ENCODE measurements around the gene PLCL1.

PLCL1 gene

DNA sequence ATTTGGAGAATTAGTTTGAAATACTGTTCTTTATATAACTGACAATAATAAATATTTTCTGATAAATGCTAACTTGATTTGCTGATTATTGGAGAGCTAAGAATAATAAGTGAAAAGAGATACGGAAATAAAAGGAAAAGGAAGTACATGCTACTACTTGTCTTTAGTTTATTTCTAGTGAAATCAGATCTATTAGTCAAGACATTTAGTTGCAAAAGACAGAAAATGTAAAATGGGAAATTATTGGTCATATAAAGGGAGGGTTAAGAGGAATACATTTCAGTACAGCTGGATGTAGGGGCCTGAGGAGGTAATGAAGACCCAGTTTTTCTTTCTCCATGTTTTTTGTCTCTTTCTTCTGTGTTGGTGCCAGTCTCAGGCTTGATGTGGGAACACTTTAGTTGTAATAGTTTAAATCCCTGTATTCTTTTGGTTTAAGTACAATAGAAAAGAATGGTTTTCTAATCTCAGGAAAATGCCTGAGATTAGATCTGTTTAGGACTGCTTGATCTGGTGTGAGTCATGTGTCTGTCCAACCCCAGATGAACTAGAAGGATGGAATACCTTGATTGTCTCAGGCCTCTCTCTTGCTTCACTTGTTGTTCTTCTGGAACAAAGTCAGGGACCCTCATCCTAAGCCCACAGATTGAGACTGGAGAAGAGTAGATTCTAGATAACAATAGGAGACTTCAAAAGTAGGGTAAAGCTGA, 58.0 kb downstream of the PLCL1 start:
- H3K36me3 Mint-ChIP-seq = no peaks in the 10 kb centered on the region
- no peaks in the 10 kb centered on the region for H3K4me1 Mint-ChIP-seq
- no peak overlapping the region for H3K27ac Mint-ChIP-seq
- H3K4me3 Mint-ChIP-seq = no peak overlapping the region
- no peak for DNase-seq (ENCODE audit: low spot score in 2 of 2)
- no peak for ATAC-seq
- H3K9me3 Mint-ChIP-seq = no peaks in the 10 kb centered on the region

DNA sequence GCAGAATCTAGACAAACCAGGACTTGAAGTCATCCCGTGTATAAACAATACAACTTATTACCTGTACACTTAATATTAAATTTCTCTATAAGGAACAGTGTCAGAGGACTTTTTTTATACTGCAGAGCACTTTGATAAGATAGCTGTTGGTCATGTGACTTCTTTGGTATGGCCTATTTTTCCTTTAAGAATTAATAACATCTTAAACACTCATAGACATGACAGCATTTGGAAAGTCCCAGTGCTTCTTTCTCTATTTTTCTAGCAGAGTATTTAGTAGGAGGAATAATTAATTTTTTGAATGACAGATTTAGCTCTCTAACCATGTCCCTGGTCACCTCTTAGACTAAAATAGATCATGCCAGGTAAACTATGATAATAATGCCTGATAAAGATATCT, 59.4 kb downstream of the PLCL1 start:
- no peak for ATAC-seq
- Mint-ChIP-seq H3K9me3 (no peaks in the 10 kb centered on the region), H3K4me1 (no peaks in the 10 kb centered on the region), H3K36me3 (no peaks in the 10 kb centered on the region), H3K27ac (no peak overlapping the region), H3K4me3 (no peak overlapping the region)
- DNase-seq (ENCODE audit: low spot score in 2 of 2) = no peak

DNA sequence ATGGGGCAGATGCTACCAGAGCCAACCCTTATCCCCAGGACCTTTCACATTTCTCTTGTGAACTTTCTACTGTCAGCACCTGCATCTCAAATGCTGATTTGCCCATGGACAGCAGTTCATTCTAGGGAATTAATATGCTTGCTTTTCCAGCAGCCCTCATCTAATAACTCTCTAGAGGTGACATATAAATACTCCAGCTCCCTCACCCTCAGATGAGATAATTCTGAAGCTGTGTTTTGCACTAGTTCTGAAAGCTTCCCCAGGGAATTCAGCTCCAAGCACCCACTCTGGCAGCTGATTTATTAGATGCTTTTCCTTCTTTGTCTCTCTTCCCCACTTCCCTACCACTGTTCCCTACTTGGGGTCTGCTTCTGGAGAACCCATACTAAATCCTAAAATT, 62.1 kb downstream of the PLCL1 start:
- Mint-ChIP-seq H3K27ac (no peak overlapping the region), H3K9me3 (no peaks in the 10 kb centered on the region), H3K4me3 (no peak overlapping the region), H3K36me3 (no peaks in the 10 kb centered on the region), H3K4me1 (peaks cover 5% of the 10 kb centered on the region)
- ATAC-seq = no peak
- no peak for DNase-seq (ENCODE audit: low spot score in 2 of 2)

DNA sequence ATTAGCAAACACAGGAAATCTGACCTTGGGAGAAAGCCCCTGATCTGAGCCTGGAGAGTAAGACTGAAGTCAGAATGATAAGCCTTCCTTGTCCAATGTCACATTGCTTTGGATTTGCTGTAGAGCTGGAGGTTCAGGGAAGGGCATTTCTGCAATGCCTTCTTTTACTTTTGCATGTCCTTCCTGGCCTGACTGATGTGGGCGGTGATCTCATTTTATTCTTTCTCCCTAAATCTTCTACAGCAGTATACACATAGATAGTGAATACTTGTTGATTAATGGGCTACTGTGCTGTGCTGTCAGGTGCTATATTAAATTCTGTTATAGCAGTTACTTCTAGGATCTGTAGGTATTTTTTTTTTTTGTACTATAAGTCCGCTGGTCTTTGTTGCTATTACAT, 62.6 kb downstream of the PLCL1 start:
- Mint-ChIP-seq H3K36me3 (no peaks in the 10 kb centered on the region), H3K4me3 (no peak overlapping the region), H3K4me1 (peaks cover 11% of the 10 kb centered on the region), H3K27ac (no peak overlapping the region), H3K9me3 (no peaks in the 10 kb centered on the region)
- DNase-seq (ENCODE audit: low spot score in 2 of 2) = no peak
- ATAC-seq = no peak

DNA sequence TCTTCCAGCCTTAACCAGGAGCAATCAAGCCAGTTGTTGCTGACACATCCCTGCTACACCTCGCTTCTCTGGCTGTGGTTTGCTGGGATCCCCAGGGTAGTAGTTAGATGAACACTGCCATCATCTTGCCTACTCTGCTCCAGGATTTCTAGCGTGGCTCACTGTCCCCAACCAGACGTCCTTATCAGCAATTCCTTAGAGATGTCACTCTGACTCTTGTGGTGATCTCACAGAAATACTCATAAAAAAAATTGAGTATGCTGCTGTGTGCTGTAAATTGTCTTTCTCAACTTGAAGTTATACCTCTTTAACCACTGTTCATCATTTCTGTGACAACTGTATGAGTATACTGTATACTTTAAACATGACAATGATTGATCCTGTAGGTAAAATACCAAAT, 63.2 kb downstream of the PLCL1 start:
- ATAC-seq = peak; percentile 42
- peaks cover 16% of the 10 kb centered on the region for H3K4me1 Mint-ChIP-seq

DNA sequence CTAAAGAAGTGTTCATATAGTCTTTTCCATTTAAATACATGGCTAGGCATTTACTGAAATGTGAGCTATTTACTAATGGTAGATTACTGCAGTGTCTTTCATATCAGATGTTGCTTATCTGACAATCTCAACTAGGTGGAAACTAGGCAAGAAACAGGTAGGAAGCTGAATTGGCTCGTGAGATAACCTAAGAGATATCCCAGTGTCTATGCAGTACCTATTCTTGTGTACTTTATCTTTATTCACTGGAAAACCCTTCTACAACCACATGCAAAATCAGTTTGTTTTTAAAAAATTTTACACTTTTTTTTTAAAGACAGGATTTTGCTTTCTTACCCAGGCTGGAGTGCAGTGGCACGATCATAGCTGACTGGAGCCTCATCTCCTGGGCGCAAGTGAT, 63.8 kb downstream of the PLCL1 start:
- no peak overlapping the region for H3K4me3 Mint-ChIP-seq
- H3K4me1 Mint-ChIP-seq = peaks cover 16% of the 10 kb centered on the region
- ATAC-seq (no peak), DNase-seq (ENCODE audit: low spot score in 2 of 2) (no peak)
- no peaks in the 10 kb centered on the region for H3K36me3 Mint-ChIP-seq
- no peaks in the 10 kb centered on the region for H3K9me3 Mint-ChIP-seq
- no peak overlapping the region for H3K27ac Mint-ChIP-seq

More for the DNA sequence above, 63.2 kb downstream of the PLCL1 start:
- H3K27ac Mint-ChIP-seq = no peak overlapping the region
- DNase-seq (ENCODE audit: low spot score in 2 of 2) = no peak
- no peaks in the 10 kb centered on the region for H3K9me3 Mint-ChIP-seq
- no peaks in the 10 kb centered on the region for H3K36me3 Mint-ChIP-seq
- H3K4me3 Mint-ChIP-seq = no peak overlapping the region

DNA sequence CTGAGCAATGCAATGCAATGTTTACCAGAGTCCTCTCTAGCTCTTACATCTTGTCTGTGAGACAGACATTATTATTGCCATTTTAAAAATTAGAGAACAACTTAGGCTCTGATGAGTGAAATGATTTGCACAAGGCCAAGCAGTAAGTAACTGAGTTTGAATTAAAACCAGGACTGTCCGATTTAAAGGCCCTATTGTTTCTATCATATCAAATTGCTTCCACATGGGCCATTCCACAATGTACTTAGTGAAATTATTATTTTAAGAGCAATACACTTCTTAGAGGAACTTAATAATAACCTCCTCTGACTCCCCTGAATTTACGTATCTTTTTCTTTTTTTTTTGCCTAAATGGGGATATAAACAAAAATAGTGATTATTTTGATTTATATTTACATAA, 64.6 kb downstream of the PLCL1 start:
- H3K27ac Mint-ChIP-seq = peak overlapping the region; percentile 70
- H3K4me1 Mint-ChIP-seq = peaks cover 16% of the 10 kb centered on the region
- no peak for ATAC-seq
- no peak for DNase-seq (ENCODE audit: low spot score in 2 of 2)
- no peaks in the 10 kb centered on the region for H3K36me3 Mint-ChIP-seq
- H3K4me3 Mint-ChIP-seq = peak overlapping the region; percentile 31
- no peaks in the 10 kb centered on the region for H3K9me3 Mint-ChIP-seq

DNA sequence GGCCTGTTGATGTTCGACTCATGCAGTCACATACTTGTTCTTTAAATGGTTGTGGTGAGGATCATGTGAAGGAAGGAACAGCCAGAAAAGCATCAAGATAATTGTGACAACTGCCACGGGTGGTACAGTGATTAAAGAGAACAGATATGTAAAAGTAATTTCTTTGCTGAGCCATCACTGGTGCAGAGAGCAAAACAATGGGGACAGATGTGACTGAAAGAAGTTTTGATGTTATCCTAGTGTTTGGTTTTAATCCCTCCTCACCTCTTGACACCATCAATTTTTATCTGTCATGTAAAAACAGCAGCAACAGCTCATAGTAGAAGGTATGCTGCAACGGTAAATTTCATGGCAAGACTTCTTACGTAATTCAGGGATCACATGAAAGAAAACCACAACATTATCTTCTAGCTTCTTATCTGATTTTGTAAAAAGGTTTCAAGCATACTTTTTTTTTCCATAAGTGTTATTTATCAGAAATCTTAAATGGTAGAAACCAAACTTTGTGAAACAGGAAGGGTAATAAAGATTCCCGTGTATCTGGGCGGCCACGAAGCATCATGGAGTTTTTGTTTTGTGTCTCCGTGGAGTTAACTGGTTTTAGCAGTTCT, 65.2 kb downstream of the PLCL1 start:
- DNase-seq (ENCODE audit: low spot score in 2 of 2) (no peak), ATAC-seq (peak; percentile 19)
- Mint-ChIP-seq H3K27ac (peak overlapping the region; percentile 70), H3K9me3 (no peaks in the 10 kb centered on the region), H3K36me3 (no peaks in the 10 kb centered on the region), H3K4me1 (peaks cover 16% of the 10 kb centered on the region), H3K4me3 (peak overlapping the region; percentile 31)

DNA sequence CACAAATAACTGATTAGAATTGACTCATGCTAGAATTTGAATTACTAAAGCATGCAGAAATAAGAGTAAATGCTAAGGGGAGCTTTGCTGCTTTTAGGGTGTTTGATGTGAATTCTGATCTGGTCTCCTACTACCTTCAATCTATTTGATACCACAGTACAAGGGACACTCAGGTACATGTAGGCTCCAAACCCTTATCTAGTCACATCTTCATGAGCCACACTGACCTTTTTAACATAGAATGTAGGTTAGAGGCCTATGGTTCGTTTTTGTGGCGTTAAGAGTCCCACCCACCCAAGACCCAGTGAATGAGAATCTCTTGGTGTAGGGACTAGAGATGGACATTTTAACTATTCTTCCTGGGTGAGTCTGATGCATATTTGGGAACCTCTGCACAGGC, 65.7 kb downstream of the PLCL1 start:
- peak overlapping the region; percentile 70 for H3K27ac Mint-ChIP-seq
- ATAC-seq = no peak
- no peaks in the 10 kb centered on the region for H3K9me3 Mint-ChIP-seq
- peak overlapping the region; percentile 31 for H3K4me3 Mint-ChIP-seq
- H3K36me3 Mint-ChIP-seq = no peaks in the 10 kb centered on the region
- peaks cover 16% of the 10 kb centered on the region for H3K4me1 Mint-ChIP-seq
- no peak for DNase-seq (ENCODE audit: low spot score in 2 of 2)

DNA sequence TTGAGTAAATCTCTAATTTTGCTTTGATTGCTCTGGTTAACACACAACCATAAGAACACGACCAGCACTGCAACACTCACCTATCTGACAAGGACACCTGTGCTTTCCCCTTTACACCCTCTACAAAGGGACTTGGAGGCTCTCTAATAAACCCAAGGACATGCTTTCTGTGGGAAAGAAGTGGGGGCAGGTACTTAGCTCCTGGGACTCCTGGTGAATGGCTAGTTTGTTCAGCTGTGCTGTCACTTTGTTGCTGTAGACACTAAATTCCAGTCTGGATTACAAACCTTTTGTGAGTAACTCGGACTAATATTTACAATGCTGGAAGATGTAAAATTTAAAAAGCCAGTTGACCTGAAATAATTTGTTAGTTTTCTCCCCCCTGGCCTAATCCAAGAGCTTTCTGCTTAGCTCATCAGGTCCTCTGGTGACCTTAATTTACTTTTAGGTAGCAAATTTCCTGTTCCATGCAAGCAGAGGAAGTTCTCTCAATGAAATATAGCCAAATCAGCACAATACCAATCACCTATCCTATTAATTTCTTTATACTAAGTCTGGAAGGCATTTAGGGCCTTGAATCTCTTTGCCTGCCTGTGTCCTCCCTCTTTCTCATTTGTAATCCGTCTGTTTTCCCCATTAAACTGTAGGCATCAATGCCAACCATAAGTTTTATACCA, 67.5 kb downstream of the PLCL1 start:
- Mint-ChIP-seq H3K36me3 (no peaks in the 10 kb centered on the region), H3K4me1 (peaks cover 16% of the 10 kb centered on the region), H3K9me3 (no peaks in the 10 kb centered on the region), H3K4me3 (no peak overlapping the region), H3K27ac (no peak overlapping the region)
- DNase-seq (ENCODE audit: low spot score in 2 of 2) (no peak), ATAC-seq (no peak)

DNA sequence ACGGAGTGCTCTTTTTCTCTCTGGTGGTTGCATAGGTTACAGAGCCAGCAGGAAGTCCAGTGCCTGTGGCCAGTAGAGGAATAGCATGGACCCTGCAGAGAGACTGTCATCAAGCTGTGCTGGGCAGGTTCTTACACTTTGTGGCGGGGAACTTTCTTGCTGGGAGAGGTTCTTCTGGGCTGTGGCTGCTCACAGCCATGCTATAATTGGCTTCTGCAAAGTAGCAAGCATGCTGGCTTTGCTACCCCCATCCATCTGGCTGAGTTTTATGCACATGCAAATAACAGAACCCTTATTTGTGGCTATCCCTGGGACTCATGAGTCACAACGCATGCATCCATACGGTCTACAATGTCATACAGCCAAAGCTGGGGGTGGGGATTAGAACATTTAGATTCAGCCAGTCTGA, 68.9 kb downstream of the PLCL1 start:
- Mint-ChIP-seq H3K4me3 (no peak overlapping the region), H3K36me3 (no peaks in the 10 kb centered on the region), H3K27ac (no peak overlapping the region), H3K4me1 (peaks cover 16% of the 10 kb centered on the region), H3K9me3 (no peaks in the 10 kb centered on the region)
- ATAC-seq (no peak), DNase-seq (ENCODE audit: low spot score in 2 of 2) (no peak)

DNA sequence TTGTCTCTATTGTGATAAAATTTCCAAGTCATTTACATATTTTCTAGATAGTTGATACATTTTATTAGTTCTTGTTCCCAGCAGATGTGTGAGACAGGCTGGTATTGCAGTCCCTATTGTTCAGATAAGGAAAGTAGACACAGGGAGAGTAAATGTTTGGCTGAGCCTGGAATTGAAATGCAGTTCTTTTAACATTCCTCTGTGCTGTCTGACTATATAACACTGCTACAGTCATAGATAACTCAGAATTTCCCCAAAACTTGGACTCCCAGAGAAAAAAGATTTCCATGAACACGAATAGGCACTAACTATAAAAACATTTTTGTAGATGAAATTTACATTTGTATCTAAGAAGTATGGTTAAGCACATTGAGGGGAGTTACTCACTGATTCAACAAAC, 71.4 kb downstream of the PLCL1 start:
- Mint-ChIP-seq H3K27ac (no peak overlapping the region), H3K36me3 (no peaks in the 10 kb centered on the region), H3K4me3 (no peak overlapping the region), H3K9me3 (no peaks in the 10 kb centered on the region), H3K4me1 (peaks cover 10% of the 10 kb centered on the region)
- DNase-seq (ENCODE audit: low spot score in 2 of 2) (no peak), ATAC-seq (no peak)

DNA sequence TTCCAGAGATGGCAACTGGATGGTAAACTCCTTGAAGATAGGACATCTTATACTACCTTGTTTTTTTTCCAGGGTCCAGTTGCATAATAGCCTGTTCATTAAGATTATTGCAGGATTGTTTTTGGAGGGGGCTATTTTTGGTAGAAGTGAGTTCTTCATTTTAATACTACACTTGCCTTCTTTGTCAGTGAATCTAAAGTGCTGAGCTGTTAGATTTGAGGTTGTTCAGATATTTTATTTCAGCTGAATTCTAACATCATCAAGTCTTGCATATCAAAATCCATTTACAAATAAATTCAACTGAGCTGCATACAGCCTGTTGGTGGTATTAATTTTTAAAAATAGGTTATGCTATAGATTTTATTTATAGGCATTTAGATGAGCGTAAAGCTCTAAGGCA, 72.1 kb downstream of the PLCL1 start:
- no peak overlapping the region for H3K27ac Mint-ChIP-seq
- no peaks in the 10 kb centered on the region for H3K9me3 Mint-ChIP-seq
- DNase-seq (ENCODE audit: low spot score in 2 of 2) (no peak), ATAC-seq (no peak)
- H3K4me1 Mint-ChIP-seq = peaks cover 10% of the 10 kb centered on the region
- no peaks in the 10 kb centered on the region for H3K36me3 Mint-ChIP-seq
- H3K4me3 Mint-ChIP-seq = no peak overlapping the region

DNA sequence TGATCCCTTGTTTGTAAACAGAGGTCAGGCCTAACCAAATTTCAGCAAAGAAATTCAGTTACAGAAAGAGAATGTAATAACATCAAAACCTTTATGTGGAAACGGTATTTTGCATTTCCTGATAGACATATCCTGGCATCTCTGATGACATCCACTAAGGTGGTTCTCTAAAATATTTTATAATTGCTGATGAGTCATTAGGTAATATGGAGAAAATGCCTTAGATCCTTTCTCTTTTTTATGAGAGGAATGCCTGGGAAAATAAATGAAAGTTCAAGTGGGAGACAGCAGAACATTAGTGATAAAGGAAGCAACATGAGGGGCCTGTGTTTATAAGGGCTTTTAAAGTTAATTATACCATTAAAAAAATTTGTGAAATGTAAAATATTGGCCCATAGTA, 72.6 kb downstream of the PLCL1 start:
- no peak for ATAC-seq
- Mint-ChIP-seq H3K36me3 (no peaks in the 10 kb centered on the region), H3K9me3 (no peaks in the 10 kb centered on the region), H3K4me1 (peaks cover 5% of the 10 kb centered on the region), H3K4me3 (no peak overlapping the region), H3K27ac (no peak overlapping the region)
- DNase-seq (ENCODE audit: low spot score in 2 of 2) = no peak

DNA sequence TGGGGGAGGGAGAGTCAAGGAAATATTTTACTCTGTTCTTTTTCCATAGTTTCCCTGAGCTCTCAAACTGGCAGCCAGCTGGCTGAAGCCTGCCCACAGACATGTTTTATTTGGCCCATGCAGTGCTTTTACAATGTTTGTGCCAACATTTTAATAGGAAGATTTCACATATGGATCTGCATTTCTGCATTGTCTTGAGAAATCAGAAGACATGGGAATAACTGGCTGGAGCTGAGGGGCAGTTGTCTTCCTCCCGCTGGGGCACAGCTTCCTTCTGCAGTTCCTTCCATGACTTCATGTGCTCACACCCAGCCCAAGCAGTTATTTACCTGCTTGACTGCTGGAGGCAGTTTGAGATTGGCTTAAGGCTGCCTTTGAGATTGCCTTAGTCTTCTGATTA, 74.4 kb downstream of the PLCL1 start:
- DNase-seq (ENCODE audit: low spot score in 2 of 2) (no peak), ATAC-seq (no peak)
- no peaks in the 10 kb centered on the region for H3K9me3 Mint-ChIP-seq
- no peak overlapping the region for H3K27ac Mint-ChIP-seq
- no peak overlapping the region for H3K4me3 Mint-ChIP-seq
- no peaks in the 10 kb centered on the region for H3K36me3 Mint-ChIP-seq
- H3K4me1 Mint-ChIP-seq = no peaks in the 10 kb centered on the region

DNA sequence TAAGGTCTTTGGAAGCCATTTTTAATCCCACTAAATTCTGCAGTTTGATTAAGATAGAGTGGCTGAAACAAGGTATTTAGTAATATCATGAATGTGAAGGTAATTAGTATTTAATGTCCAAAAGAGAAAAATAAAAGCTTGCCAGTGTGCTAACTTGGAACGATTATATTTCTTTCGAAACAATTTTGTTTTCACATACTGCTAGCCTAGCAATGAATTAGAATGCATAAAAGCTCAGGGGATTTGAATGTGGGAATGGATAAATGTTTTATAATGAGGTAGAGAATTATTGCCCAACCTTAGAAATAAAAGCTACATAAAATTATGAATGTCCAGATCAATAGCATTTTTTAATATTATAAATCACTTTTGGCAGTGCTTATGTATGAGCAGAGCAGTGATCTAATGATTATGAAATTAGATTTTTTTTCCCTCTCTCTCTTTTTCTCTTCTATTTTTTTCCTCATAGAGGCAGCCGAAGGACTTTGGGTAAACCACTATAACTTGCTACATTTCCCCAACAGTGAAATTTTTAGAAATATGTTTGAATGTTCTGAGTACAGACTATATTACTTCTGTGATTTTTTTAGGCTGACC, 75.5 kb downstream of the PLCL1 start:
- no peaks in the 10 kb centered on the region for H3K4me1 Mint-ChIP-seq
- DNase-seq (ENCODE audit: low spot score in 2 of 2) = no peak
- no peak for ATAC-seq
- H3K27ac Mint-ChIP-seq = no peak overlapping the region
- H3K36me3 Mint-ChIP-seq = no peaks in the 10 kb centered on the region
- H3K4me3 Mint-ChIP-seq = no peak overlapping the region
- H3K9me3 Mint-ChIP-seq = no peaks in the 10 kb centered on the region

Measured in stimulated activated effector memory CD8-positive, alpha-beta T cell treated with anti-CD3 and anti-CD28 coated beads, Interleukin-12 subunit alpha, Interleukin-12 subunit beta, amount 100 ng/mL, for 72 hours (primary cell).